H1 (cell line): ENCODE data around the gene PRSS12. TPM values are rescaled to one million over a fixed set of nuclear protein-coding genes. Genes with fewer than 3 reads are reported as not detected.

ENCODE experiments used
- CTCF ChIA-PET: fragments of 300-600 bp; sonication (Branson Sonifier 250); formaldehyde crosslinking; loops from one replicate; lab custom pipeline; 2021; ENCODE audit not compliant: partially characterized antibody; lab: Charles Lee
- POLR2A ChIA-PET: fragments of 300-600 bp; sonication (Branson Sonifier 250); formaldehyde crosslinking; loops from one replicate; lab custom pipeline; 2021; ENCODE audit warnings: inconsistent platforms; ENCODE audit not compliant: partially characterized antibody; lab: Charles Lee
- DNase-seq, 2 experiments: peaks; one replicate each; pipeline versions ENCODE4 v3.0.0 to v3.0.0-alpha.2; 2010 to 2022; ENCODE audit warnings: low spot score in 2 of 2, low read depth in 1 of 2, mixed read lengths in 1 of 2
- FAIRE-seq: peaks from 2 replicates; lab custom pipeline; 2011; peaks lifted over from hg19 to GRCh38; lab: Jason Lieb, UNC
- H2AFZ ChIP-seq: 2 replicates; pipeline ENCODE4 v1.8.1; 2012; ENCODE audit warnings: low read length, inconsistent platforms
- H2AK5ac ChIP-seq: 2 replicates; pipeline ENCODE4 v1.6.1; 2013; ENCODE audit warnings: low read depth, low read length
- H2BK120ac ChIP-seq: replicated peaks from 2 replicates; pipeline ENCODE3; 2013; ENCODE audit warnings: low read depth, low read length, inconsistent platforms
- H2BK12ac ChIP-seq: 2 replicates; pipeline ENCODE4 v1.6.1; 2013; ENCODE audit warnings: low read depth, low read length
- H2BK15ac ChIP-seq: 2 replicates; pipeline ENCODE4 v1.6.1; 2013; ENCODE audit warnings: low read length
- H2BK20ac ChIP-seq: 2 replicates; pipeline ENCODE4 v1.6.1; 2013; ENCODE audit warnings: low read length
- H2BK5ac ChIP-seq: 2 replicates; pipeline ENCODE4 v1.6.1; 2013; ENCODE audit warnings: low read depth, low read length
- H3K14ac ChIP-seq: 2 replicates; pipeline ENCODE4 v1.6.1; 2013; ENCODE audit warnings: inconsistent platforms; ENCODE audit not compliant: insufficient read length
- H3K18ac ChIP-seq: 2 replicates; pipeline ENCODE4 v1.6.1; 2013; ENCODE audit warnings: low read length; ENCODE audit errors: extremely low read depth
- H3K23ac ChIP-seq: 2 replicates; pipeline ENCODE4 v1.6.1; 2013; ENCODE audit warnings: inconsistent platforms; ENCODE audit not compliant: insufficient read length
- H3K23me2 ChIP-seq: 2 replicates; pipeline ENCODE4 v1.6.1; 2013; ENCODE audit warnings: low read depth, low read length
- H3K27ac ChIP-seq: 2 replicates; pipeline ENCODE4 v1.6.1; 2011; ENCODE audit warnings: low read depth, low read length, inconsistent platforms
- H3K27me3 ChIP-seq, 4 experiments: replicated peaks in 1 of 4; 1 replicate in 1 of 4; 2 replicates in 3 of 4; pipeline versions ENCODE4 v1.6.1 to v1.8.1; 2011 to 2013; ENCODE audit warnings: low read length in 3 of 4, mild to moderate bottlenecking in 3 of 4, inconsistent platforms in 2 of 4, mixed read lengths in 2 of 4, moderate library complexity in 1 of 4; ENCODE audit not compliant: control insufficient read depth in 3 of 4, insufficient read depth in 3 of 4; ENCODE audit errors: extremely low read depth in 1 of 4
- H3K36me3 ChIP-seq, 4 experiments: 2 replicates each; pipeline versions ENCODE4 v1.6.1 to v1.8.1; 2011 to 2013; ENCODE audit warnings: mild to moderate bottlenecking in 4 of 4, low read length in 3 of 4, moderate library complexity in 2 of 4, control low read depth in 1 of 4, inconsistent platforms in 1 of 4; ENCODE audit not compliant: insufficient read depth in 4 of 4, control insufficient read depth in 2 of 4
- H3K4ac ChIP-seq: replicated peaks from 2 replicates; pipeline ENCODE3; 2013; ENCODE audit warnings: low read length, low read depth, mixed read lengths, inconsistent platforms; ENCODE audit not compliant: insufficient read length
- H3K4me1 ChIP-seq, 4 experiments: replicated peaks in 1 of 4; 1 replicate in 1 of 4; 2 replicates in 3 of 4; pipeline versions ENCODE4 v1.6.1 to v1.8.1; 2011 to 2013; ENCODE audit warnings: low read length in 3 of 4, inconsistent platforms in 2 of 4, mixed read lengths in 1 of 4; ENCODE audit not compliant: insufficient read depth in 4 of 4, control insufficient read depth in 3 of 4
- H3K4me2 ChIP-seq, 2 experiments: 2 replicates each; pipeline versions ENCODE4 v1.6.1 to v1.8.1; 2011 to 2013; ENCODE audit warnings: low read depth in 2 of 2, low read length in 2 of 2, control low read depth in 1 of 2, inconsistent platforms in 1 of 2, mild to moderate bottlenecking in 1 of 2; ENCODE audit not compliant: insufficient read depth in 1 of 2
- H3K4me3 ChIP-seq, 4 experiments: fragments of 200-600, 300-600 bp in 1 of 4; sonication (generic), shearing (Covaris generic), sonication (Bioruptor Twin) in 1 of 4; 2 replicates each; pipeline versions ENCODE4 v1.5.1 to v1.8.1; 2011 to 2016; ENCODE audit warnings: low read length in 4 of 4, low read depth in 3 of 4, control low read depth in 2 of 4, inconsistent platforms in 2 of 4, mild to moderate bottlenecking in 2 of 4, mixed read lengths in 1 of 4, moderate library complexity in 1 of 4; ENCODE audit not compliant: insufficient read depth in 2 of 4; ENCODE audit errors: extremely low read depth in 1 of 4
- H3K56ac ChIP-seq: replicated peaks from 2 replicates; pipeline ENCODE3; 2013; ENCODE audit warnings: low read depth, mild to moderate bottlenecking, mixed read lengths, low read length, inconsistent platforms; ENCODE audit not compliant: insufficient read length
- H3K79me1 ChIP-seq: 2 replicates; pipeline ENCODE4 v1.6.1; 2013; ENCODE audit warnings: low read depth, low read length, control low read depth
- H3K79me2 ChIP-seq, 2 experiments: 2 replicates each; pipeline versions ENCODE4 v1.6.1 to v1.8.1; 2012 to 2013; ENCODE audit warnings: low read length in 2 of 2, mild to moderate bottlenecking in 2 of 2, inconsistent platforms in 1 of 2; ENCODE audit not compliant: insufficient read depth in 2 of 2, control insufficient read depth in 1 of 2
- H3K9ac ChIP-seq, 4 experiments: replicated peaks in 1 of 4; 1 replicate in 1 of 4; 2 replicates in 3 of 4; pipeline versions ENCODE4 v1.6.1 to v1.8.1; 2011 to 2013; ENCODE audit warnings: low read depth in 3 of 4, low read length in 3 of 4, control low read depth in 2 of 4, mild to moderate bottlenecking in 2 of 4, moderate library complexity in 2 of 4, inconsistent platforms in 1 of 4; ENCODE audit errors: extremely low read depth in 1 of 4
- H3K9me3 ChIP-seq, 2 experiments: 2 replicates each; pipeline versions ENCODE4 v1.6.1 to v1.8.1; 2012 to 2013; ENCODE audit warnings: mild to moderate bottlenecking in 2 of 2, moderate library complexity in 2 of 2, control low read depth in 1 of 2, inconsistent platforms in 1 of 2, low read depth in 1 of 2, low read length in 1 of 2, mixed read lengths in 1 of 2; ENCODE audit not compliant: insufficient read depth in 2 of 2
- H4K20me1 ChIP-seq, 2 experiments: replicated peaks in 1 of 2; 2 replicates each; pipeline versions ENCODE3 to v1.8.1; 2011 to 2013; ENCODE audit warnings: inconsistent platforms in 2 of 2, low read length in 2 of 2, mild to moderate bottlenecking in 1 of 2; ENCODE audit not compliant: insufficient read depth in 2 of 2, control insufficient read depth in 1 of 2
- H4K5ac ChIP-seq: 2 replicates; pipeline ENCODE4 v1.6.1; 2013; ENCODE audit warnings: low read length, low read depth, mixed read lengths, inconsistent platforms; ENCODE audit not compliant: insufficient read length
- H4K8ac ChIP-seq: 2 replicates; pipeline ENCODE4 v1.8.0; 2013; ENCODE audit warnings: mild to moderate bottlenecking, moderate library complexity, low read length, inconsistent platforms; ENCODE audit not compliant: insufficient read depth; ENCODE audit errors: extremely low read depth
- H4K91ac ChIP-seq: replicated peaks from 2 replicates; pipeline ENCODE3; 2013; ENCODE audit warnings: low read length, mixed read lengths, inconsistent platforms; ENCODE audit not compliant: insufficient read length
- CBX8 ChIP-seq: fragments of 300-800, 300-1000 bp; sonication (generic); IDR thresholded peaks from 2 replicates; pipeline ENCODE4 v1.7.1; 2016; ENCODE audit warnings: low read depth, low read length, borderline replicate concordance
- EP300 ChIP-seq, 2 experiments: IDR thresholded peaks; 1 replicate in 1 of 2; 2 replicates in 1 of 2; pipeline ENCODE4 v1.6.1; 2011 to 2012; ENCODE audit warnings: low read depth in 2 of 2, low read length in 2 of 2, mild to moderate bottlenecking in 2 of 2, borderline replicate concordance in 1 of 2, inconsistent platforms in 1 of 2, moderate library complexity in 1 of 2
- GABPA ChIP-seq: IDR thresholded peaks from 2 replicates; pipeline ENCODE4 v1.6.1; 2011; ENCODE audit warnings: mild to moderate bottlenecking, low read length, moderate library complexity, borderline replicate concordance; ENCODE audit not compliant: insufficient read depth
- KDM1A ChIP-seq: fragments of 200-600, 300-600 bp; sonication (generic); IDR thresholded peaks from 2 replicates; pipeline ENCODE4 v1.7.1; 2016; ENCODE audit warnings: mild to moderate bottlenecking, low read length, borderline replicate concordance
- KDM5A ChIP-seq: fragments of 200-600 bp; IDR thresholded peaks from 2 replicates; pipeline ENCODE4 v1.7.1; 2012; ENCODE audit warnings: mild to moderate bottlenecking, low read length, inconsistent platforms, mixed read lengths
- NRF1 ChIP-seq: IDR thresholded peaks from 2 replicates; pipeline ENCODE4 v1.6.1; 2011; ENCODE audit warnings: mild to moderate bottlenecking, low read depth, low read length, improper control_type of control experiment
- RBBP5 ChIP-seq: IDR thresholded peaks from 2 replicates; pipeline ENCODE4 v1.7.1; 2012; ENCODE audit warnings: low read depth, mild to moderate bottlenecking, inconsistent platforms, low read length, moderate library complexity, borderline replicate concordance
- RFX5 ChIP-seq: IDR thresholded peaks from 2 replicates; pipeline ENCODE4 v1.6.1; 2011; ENCODE audit warnings: low read depth, low read length, improper control_type of control experiment, borderline replicate concordance
- SIN3A ChIP-seq, 2 experiments: IDR thresholded peaks in 1 of 2; conservative IDR thresholded peaks in 1 of 2; 2 replicates each; pipeline ENCODE4 v1.6.1; 2011 to 2012; ENCODE audit warnings: low read length in 2 of 2, improper control_type of control experiment in 1 of 2, low read depth in 1 of 2, mild to moderate bottlenecking in 1 of 2
- WGBS, 2 experiments: shearing (Covaris generic) in 1 of 2; methylation state at CpG; one replicate each; pipeline versions ENCODE4 v1.1.6 to v1.1.7; 2013 to 2015; ENCODE audit warnings: low lambda C conversion rate in 2 of 2, mixed read lengths in 2 of 2, inconsistent platforms in 1 of 2, low coverage in 1 of 2, missing lambda C conversion rate in 1 of 2; ENCODE audit not compliant: insufficient replicate concordance in 2 of 2, insufficient coverage in 1 of 2, insufficient read length in 1 of 2; ENCODE audit errors: extremely low coverage in 1 of 2, missing lambda C conversion rate in 1 of 2; 5-methylcytosine and 5-hydroxymethylcytosine counted together
- polyA plus RNA-seq, 7 experiments: library from polyadenylated mRNA; depleted of rRNA in 3 of 7; stranded (reverse) in 5 of 7; unstranded in 2 of 7; fragments of >200 nt in 5 of 7; fragments of 200-250 nt in 2 of 7; gene quantifications; 1 replicate in 5 of 7; 2 replicates in 1 of 7; 4 replicates in 1 of 7; pipeline versions ENCODE4 v1.2.1 to v1.2.3, GENCODE V29; 2011 to 2013; ENCODE audit warnings: missing spikeins in 2 of 7, mixed read lengths in 2 of 7
- total RNA-seq: library from RNA; stranded (reverse); fragmentation: NEBNext Ultra II Directional; extraction: Animal tissue kit (Norgen Biotek cat#: 25700); gene quantifications from 2 replicates; pipeline ENCODE4 v1.2.1, GENCODE V29; 2021
- TF ChIP-seq, protein P1 (sequence below), 3 experiments: IDR thresholded peaks; 1 replicate in 2 of 3; 2 replicates in 1 of 3; pipeline versions ENCODE4 v1.5.1 to v1.6.1; 2011; ENCODE audit warnings: low read length in 3 of 3, mild to moderate bottlenecking in 3 of 3, inconsistent platforms in 2 of 3, low read depth in 1 of 3, moderate library complexity in 1 of 3; ENCODE audit not compliant: insufficient read depth in 1 of 3; ENCODE audit errors: control extremely low read depth in 1 of 3

The PRSS12 gene
- total and polyA plus RNA-seq, 2 of the 8 experiments (the other 6 are each of a cell fraction or from before 2014, with no cell fraction given), result 2.6 to 9.3 TPM

- H3K23ac ChIP-seq, result no peak overlapping the region
- H2BK20ac ChIP-seq, result no peak overlapping the region
- H3K4ac ChIP-seq, result no peak overlapping the region
- no peaks in the 10 kb centered on the region for H3K79me2 ChIP-seq
- ChIA-PET CTCF (no interaction called here), POLR2A (no interaction called here)
- no peak overlapping the region for H3K14ac ChIP-seq
- 99% methylated on average over 3 of the region's 3 CpGs; no CpG with 5 or more reads in 1 of the 2 experiments for WGBS, 2 experiments
- H2BK120ac ChIP-seq, result no peak overlapping the region
- H2AFZ ChIP-seq, result no peak overlapping the region
- H3K27ac ChIP-seq, result no peak overlapping the region
- H3K79me1 ChIP-seq, result no peaks in the 10 kb centered on the region
- no peak overlapping the region for H3K56ac ChIP-seq
- peaks cover 0 to 7% (median 0%) of the 10 kb centered on the region in 4 experiments; a peak in 1 of 8 replicates for H3K36me3 ChIP-seq
- peaks cover 0 to 2% of the 10 kb centered on the region in 2 experiments for H4K20me1 ChIP-seq
- H4K5ac ChIP-seq, result no peak overlapping the region
- no peaks in the 10 kb centered on the region; the same call in 1 of the 2 replicates for H3K23me2 ChIP-seq
- no peak for FAIRE-seq
- no peak overlapping the region for H2AK5ac ChIP-seq
- no peaks in the 10 kb centered on the region; a peak in 1 of 7 replicates for H3K4me1 ChIP-seq
- H3K9me3 ChIP-seq, result no peaks in the 10 kb centered on the region
- H3K4me2 ChIP-seq, result no peak overlapping the region
- no peak overlapping the region for H4K8ac ChIP-seq
- H2BK15ac ChIP-seq, result no peak overlapping the region
- no peak for DNase-seq
- H3K27me3 ChIP-seq, result no peaks in the 10 kb centered on the region
- no peak overlapping the region for H3K9ac ChIP-seq
- no peak overlapping the region for H3K4me3 ChIP-seq
- no peak overlapping the region for H2BK12ac ChIP-seq
- H2BK5ac ChIP-seq, result no peak overlapping the region
- no peak overlapping the region for H4K91ac ChIP-seq
- H3K18ac ChIP-seq, result no peak overlapping the region
- TF ChIP-seq EP300 (IDR thresholded peaks at IDR 0.05; ENCODE audit: borderline replicate concordance in 1 of 2, low read depth in 2 of 2, low read length in 2 of 2), result no peak
- no peak for TF ChIP-seq SIN3A (conservative IDR thresholded peaks at IDR 0.05 in 1 of 2, IDR thresholded peaks at IDR 0.05 in 1 of 2; ENCODE audit: low read depth in 1 of 2, low read length in 2 of 2)
- no peak for TF ChIP-seq GABPA
- TF ChIP-seq, protein P1, sequence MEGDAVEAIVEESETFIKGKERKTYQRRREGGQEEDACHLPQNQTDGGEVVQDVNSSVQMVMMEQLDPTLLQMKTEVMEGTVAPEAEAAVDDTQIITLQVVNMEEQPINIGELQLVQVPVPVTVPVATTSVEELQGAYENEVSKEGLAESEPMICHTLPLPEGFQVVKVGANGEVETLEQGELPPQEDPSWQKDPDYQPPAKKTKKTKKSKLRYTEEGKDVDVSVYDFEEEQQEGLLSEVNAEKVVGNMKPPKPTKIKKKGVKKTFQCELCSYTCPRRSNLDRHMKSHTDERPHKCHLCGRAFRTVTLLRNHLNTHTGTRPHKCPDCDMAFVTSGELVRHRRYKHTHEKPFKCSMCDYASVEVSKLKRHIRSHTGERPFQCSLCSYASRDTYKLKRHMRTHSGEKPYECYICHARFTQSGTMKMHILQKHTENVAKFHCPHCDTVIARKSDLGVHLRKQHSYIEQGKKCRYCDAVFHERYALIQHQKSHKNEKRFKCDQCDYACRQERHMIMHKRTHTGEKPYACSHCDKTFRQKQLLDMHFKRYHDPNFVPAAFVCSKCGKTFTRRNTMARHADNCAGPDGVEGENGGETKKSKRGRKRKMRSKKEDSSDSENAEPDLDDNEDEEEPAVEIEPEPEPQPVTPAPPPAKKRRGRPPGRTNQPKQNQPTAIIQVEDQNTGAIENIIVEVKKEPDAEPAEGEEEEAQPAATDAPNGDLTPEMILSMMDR (IDR thresholded peaks at IDR 0.05; ENCODE audit: control extremely low read depth in 1 of 3, insufficient read depth in 1 of 3, low read depth in 1 of 3, low read length in 3 of 3), result no peak
- TF ChIP-seq RFX5, result no peak
- TF ChIP-seq RBBP5, result no peak
- TF ChIP-seq CBX8, result no peak
- no peak for TF ChIP-seq KDM1A
- TF ChIP-seq KDM5A, result no peak
- no peak for TF ChIP-seq NRF1
These were observed 66.1 kb downstream of the PRSS12 start for GRCh38 chr4:118286685-118287084.
